Medulla oblongata (tissue), 1 donor: Measurements from ENCODE around the gene TBC1D3B.
"Not testable (repeated sequence)": the region's sequence is repeated elsewhere in the genome, so short reads cannot be mapped to it uniquely, and the experiment has no call there.

Experiments used
- DNase-seq: peaks from one replicate; pipeline ENCODE4 v3.0.0-alpha.2; 2015; ENCODE audit errors: extremely low spot score

TBC1D3B gene

GRCh38 chr17:36201102-36201501 lies 24.7 kb upstream of the TBC1D3B start:
- not testable (repeated sequence) for DNase-seq

DNA sequence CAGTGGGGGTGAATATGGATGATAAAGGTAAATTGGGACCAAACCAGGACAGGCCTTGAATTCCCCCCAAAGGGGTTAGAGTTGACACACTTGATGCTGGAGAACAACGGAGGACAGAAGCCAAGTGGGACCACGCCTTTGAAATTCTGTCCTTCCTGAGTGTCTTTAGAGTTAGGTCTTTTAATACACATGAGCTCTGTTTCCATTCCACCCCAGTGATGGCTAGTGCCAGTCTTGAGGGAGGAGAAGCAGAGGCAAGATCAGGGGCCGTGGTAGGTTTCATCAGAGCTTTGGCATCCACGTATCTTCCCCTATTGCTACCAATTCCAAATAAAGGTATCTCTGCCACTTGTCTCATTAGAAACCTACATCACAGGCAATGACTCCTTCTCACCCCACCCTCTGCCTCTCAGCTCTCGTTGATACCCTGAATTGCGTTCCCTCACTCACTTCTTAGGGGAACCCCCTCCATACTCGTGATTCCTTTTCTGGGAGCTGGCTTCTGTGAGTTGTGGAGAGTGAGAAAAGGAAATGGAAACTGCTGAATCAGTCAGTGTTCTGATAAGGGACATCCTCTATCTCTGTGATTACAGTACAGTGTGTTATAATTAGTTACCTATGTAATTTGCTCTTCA lies 22.5 kb upstream of the TBC1D3B start:
- DNase-seq: peak; percentile 75

- no peak for DNase-seq
Measured at GRCh38 chr17:36197387-36197703, 20.9 kb upstream of the TBC1D3B start.

DNA sequence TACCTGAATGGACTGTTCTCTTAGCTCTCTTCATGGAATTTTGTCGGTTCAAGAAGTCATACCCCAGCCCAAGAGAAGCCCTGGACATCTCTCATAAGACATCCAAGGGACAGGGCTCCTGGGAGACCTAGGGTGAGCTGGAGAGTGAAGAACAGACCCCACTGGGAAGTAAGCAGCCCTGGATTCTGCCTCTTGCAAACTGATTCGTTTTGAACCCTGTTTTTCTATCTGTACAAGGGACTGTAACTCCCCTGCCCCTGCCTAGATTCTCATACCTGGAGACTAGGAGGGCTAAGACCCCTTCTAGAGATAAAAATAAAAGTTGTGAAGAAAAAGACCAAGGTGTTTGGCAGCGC lies 19.7 kb upstream of the TBC1D3B start:
- no peak for DNase-seq

- no peak for DNase-seq
Measured at GRCh38 chr17:36195434-36196130, 19.1 kb upstream of the TBC1D3B start.

GRCh38 chr17:36194832-36195433 lies 18.5 kb upstream of the TBC1D3B start:
- not testable (repeated sequence) for DNase-seq

DNA sequence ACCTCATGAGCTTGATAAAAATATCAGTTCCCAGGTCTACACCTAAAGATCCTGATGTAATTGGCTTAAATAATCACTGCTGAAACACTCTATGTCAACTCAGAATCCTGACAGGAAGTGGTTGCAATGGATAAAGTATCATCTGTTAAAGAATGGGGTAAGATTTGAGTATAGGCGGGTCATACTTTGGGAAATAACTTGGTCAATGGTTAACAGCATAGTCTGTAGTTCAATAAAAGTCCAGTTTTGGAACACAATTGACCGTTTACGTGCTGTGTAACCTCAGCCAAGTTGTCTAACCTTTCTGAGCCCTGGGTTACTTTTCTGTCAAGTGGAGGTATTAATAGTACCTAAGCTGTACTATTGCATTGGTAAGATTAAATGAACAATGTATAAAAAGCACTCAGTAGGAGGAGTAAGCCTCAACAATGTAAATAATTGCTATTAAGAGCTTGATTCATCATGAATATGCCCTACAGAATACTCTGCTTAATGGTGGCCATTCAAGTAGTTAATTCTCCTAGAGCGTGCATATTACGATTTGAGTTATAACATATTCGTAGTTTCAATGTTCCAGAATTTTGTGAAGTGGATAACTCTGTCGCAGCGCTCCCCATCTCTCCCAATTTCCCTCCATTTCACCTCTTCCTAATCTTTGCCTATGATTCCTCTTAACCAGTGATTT lies 17.9 kb upstream of the TBC1D3B start:
- not testable (repeated sequence) for DNase-seq

DNA sequence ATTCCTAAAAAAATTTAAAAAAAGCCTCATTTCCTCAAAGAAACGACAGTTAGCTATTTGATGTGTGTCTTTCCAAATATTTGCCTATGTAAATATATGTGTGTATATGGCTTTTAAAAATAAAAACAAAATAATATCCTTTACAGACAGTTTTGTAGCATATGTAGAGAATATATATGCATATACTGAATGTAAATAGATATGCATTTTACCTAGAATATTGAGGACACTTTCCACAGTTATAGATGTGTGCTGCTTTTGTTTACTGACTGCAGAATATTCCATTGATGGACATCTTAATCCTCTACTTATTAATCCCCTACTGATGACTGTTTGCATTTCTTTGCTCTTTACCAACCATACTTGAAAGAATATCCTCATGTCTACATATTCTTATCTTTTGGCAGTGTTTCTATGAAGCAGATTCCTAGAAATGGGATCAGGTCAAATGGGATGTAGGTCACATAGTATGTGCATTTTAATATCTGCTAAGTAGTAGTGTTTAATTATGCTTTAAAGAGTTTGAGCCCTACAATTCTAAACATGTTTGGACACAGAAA lies 16.9 kb upstream of the TBC1D3B start:
- DNase-seq: no peak

- not testable (repeated sequence) for DNase-seq
Measured at GRCh38 chr17:36190549-36191330, 14.3 kb upstream of the TBC1D3B start.

GRCh38 chr17:36189993-36190392 lies 13.6 kb upstream of the TBC1D3B start:
- DNase-seq: not testable (repeated sequence)

- peak; percentile 80 for DNase-seq
Measured at GRCh38 chr17:36188891-36189306, 12.5 kb upstream of the TBC1D3B start.

- DNase-seq: not testable (repeated sequence)
Measured at GRCh38 chr17:36187943-36188665, 11.7 kb upstream of the TBC1D3B start.

- not testable (repeated sequence) for DNase-seq
Measured at GRCh38 chr17:36186810-36187763, 10.7 kb upstream of the TBC1D3B start.

GRCh38 chr17:36185416-36185815 lies 9.0 kb upstream of the TBC1D3B start:
- no peak for DNase-seq

- DNase-seq: no peak
Measured at GRCh38 chr17:36184023-36184765, 7.8 kb upstream of the TBC1D3B start.

DNA sequence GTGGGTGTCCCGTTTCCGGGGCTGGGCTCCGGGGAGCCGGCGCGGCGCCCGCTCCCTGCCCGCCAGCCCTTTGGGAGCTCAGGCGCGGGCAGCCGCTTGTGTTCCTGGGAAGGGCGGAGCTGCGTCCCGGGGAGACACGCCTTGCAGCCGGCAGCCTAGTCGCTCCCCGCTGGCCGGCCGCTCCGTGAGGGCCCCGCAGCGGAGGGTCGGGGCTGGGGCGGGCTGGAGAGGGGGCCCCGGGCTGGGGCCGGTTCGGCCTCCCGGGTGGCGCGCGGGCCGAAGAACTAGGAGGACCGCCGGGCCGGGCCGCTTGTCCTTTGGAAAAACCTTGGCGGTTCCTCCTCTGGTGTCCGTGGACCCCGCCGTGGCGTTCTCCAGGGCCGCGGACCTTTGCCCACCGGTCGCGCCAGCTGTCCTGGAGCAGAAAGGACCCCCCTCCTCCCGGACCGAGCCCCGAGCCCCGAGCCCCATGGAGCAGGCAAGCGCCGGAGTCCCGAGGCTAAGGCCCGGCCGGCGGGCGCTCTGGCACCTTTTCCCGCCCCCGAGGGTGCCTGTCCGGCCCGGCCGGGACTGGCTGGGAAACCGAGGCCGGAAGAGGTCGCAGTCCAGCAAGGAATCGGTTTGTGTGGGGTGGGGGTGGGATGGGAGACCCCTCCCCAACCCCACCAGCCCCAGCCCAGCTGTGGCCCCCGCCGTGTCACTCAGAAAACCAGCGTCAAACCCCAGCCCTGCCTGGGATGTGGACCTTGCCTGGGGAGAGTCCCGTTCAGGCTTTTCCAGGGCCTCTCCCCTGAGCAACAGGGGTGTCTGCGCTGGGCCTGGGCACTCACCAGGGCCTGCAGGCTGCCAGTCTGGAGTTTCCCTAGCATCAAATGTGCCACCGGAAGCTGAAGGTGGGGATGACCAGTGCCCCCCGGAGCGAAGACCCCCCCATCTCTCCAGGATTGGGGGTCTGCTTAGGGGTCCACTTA lies 6.8 kb upstream of the TBC1D3B start:
- DNase-seq: no peak

DNA sequence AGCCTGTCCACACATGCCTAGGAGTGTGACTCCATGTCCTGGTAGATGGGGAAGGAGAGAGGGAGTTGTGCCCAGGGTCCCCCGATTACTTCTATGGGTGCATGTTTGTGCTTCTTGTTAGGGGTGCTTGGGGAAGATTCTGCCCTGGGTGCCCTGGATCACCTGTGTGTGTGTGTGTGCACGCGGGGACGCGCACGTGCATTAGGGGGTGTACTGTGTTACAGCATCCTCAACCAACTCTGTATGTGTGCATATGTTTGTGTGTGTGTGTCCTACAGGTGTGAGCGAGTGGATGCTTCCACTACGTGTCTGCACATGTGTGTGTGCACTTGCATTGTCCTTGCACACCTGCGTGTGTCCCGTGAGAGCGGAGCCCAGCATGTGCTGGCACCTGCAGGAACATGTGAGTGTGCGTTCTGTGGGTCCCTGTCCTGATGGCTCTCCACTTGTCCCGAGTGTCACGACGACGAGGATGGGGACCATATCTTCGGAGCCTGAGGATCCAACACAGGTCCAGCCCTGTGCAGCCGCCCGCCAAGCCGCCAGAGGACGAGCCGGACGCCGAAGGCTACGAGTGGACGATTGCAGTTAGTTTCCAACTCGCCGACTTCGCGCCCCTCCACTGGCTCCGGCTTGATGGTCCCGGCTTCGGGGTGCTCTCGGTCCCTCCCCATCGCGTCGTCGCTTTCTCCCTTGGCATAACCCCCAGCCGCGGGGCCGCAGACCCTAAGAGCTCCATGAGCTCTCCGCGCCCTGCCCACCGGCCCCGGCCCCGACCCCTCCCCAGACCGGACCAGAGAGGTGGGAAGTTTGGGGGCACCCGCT lies 6.0 kb upstream of the TBC1D3B start:
- no peak for DNase-seq
